Suprapubic skin (tissue), 4 donors: ENCODE measurements around the gene C11orf91.

Experiments
- POLR2A ChIP-seq, 2 donors: fragments of 450-650 bp; IDR thresholded peaks; one replicate each; pipeline ENCODE4 v1.6.1; 2017; ENCODE audit warnings: antibody characterized with exemption in 2 of 2, mild to moderate bottlenecking in 2 of 2, moderate library complexity in 2 of 2
- POLR2AphosphoS5 ChIP-seq, 3 donors: sonication (generic); formaldehyde crosslinking; IDR thresholded peaks; one replicate each; pipeline ENCODE4 v1.6.1; 2017; ENCODE audit warnings: antibody characterized with exemption in 3 of 3

DNA sequence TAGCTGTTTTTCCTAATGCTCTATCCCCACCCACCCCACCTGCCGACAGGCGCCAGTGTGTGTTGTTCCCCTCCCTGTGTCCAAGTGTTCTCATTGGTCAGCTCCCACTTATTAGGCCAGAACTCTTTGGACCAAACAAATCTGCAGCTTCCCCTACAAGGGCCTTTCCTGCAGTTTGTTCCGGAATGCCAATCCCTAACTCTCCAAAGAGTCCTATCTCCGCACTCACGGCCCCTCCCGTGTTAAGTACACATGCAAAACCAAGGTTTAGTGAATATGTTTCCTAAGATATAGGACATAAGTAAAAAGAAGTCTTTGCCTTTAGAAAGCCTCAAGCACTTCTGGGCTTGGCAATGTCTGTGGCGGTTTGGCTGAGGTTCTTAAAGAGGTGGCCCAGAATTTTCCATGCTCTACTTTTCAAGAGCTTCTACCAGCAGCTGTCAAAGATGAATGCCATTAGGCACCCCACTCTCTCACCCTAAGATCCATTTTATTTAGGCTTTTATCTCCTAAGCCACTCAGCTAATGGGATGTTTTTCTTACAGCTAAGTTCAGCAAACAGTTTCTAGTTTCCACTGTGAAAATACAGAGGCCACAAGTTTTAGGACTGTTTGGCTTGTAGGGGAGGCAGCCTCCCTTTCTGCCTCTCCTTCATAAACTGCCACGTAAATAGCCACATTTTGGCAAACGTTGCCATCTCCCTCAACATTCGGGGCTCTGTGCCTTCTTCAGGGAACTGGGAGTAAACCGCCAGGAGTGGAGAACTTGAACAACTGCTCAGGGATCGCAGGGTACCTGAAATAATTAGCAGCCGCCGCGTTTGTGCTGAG is 34.0 kb upstream of the C11orf91 start:
- TF ChIP-seq POLR2A (IDR thresholded peaks at IDR 0.05) (no peak), POLR2AphosphoS5 (IDR thresholded peaks at IDR 0.05) (no peak)
